OCI-LY7 (cell line): ENCODE results near the gene PPT1. TPM values are rescaled to one million over a fixed set of nuclear protein-coding genes. Genes with fewer than 3 reads are reported as not detected.

Experiments
- BruUV-seq: library from RNA; stranded (reverse); fragments of 400-500 nt; replicated peaks from 2 replicates; lab custom pipeline; 2021; lab: Mats Ljungman, UMichigan
- CTCF ChIA-PET: fragments of 300-600 bp; sonication (Branson Sonifier 250); formaldehyde crosslinking; loops from one replicate; lab custom pipeline; 2022; ENCODE audit warnings: antibody characterized with exemption; ENCODE audit not compliant: unreplicated experiment; lab: Charles Lee
- POLR2A ChIA-PET: fragments of 300-600 bp; sonication (Branson Sonifier 250); formaldehyde crosslinking; loops from one replicate; lab custom pipeline; 2022; ENCODE audit warnings: antibody characterized with exemption; lab: Charles Lee
- DNase-seq: peaks from one replicate; pipeline ENCODE4 v3.0.0-alpha.2; 2015; ENCODE audit warnings: low spot score
- H2AFZ ChIP-seq: fragments of 200-600 bp; sonication (generic), shearing (Covaris generic); 2 replicates; pipeline ENCODE4 v1.6.1; 2014; ENCODE audit warnings: mild to moderate bottlenecking, antibody characterized with exemption, low read length, moderate library complexity
- H3K27ac ChIP-seq: fragments of 200-600 bp; sonication (generic); 2 replicates; pipeline ENCODE4 v1.5.1; 2014; ENCODE audit warnings: mixed run types, low read depth, mild to moderate bottlenecking, moderate library complexity, low read length, inconsistent platforms; ENCODE audit not compliant: poor library complexity, severe bottlenecking
- H3K36me3 ChIP-seq: fragments of 200-600 bp; sonication (generic); 2 replicates; pipeline ENCODE4 v1.6.1; 2014; ENCODE audit warnings: mild to moderate bottlenecking, antibody characterized with exemption, low read length, moderate library complexity, mixed read lengths; ENCODE audit not compliant: insufficient read depth
- H3K4me1 ChIP-seq: fragments of 200-600 bp; sonication (generic); 2 replicates; pipeline ENCODE4 v1.5.1; 2014; ENCODE audit warnings: mild to moderate bottlenecking, low read length; ENCODE audit not compliant: insufficient read depth, poor library complexity, severe bottlenecking
- H3K4me2 ChIP-seq: fragments of 200-600 bp; sonication (generic); 2 replicates; pipeline ENCODE4 v1.6.1; 2014; ENCODE audit warnings: mild to moderate bottlenecking, low read length
- H3K4me3 ChIP-seq: fragments of 200-600 bp; sonication (generic); 2 replicates; pipeline ENCODE4 v1.5.1; 2014; ENCODE audit warnings: mild to moderate bottlenecking, low read depth, low read length; ENCODE audit not compliant: poor library complexity, severe bottlenecking
- H3K79me2 ChIP-seq: fragments of 200-600 bp; sonication (generic); 2 replicates; pipeline ENCODE4 v1.6.1; 2016; ENCODE audit warnings: low read depth, mild to moderate bottlenecking, low read length, moderate library complexity, mixed read lengths; ENCODE audit not compliant: insufficient read depth
- H3K9me2 ChIP-seq: fragments of 200-600 bp; sonication (generic); 2 replicates; pipeline ENCODE4 v1.6.1; 2016; ENCODE audit warnings: mild to moderate bottlenecking, low read length, mixed read lengths; ENCODE audit not compliant: insufficient read depth
- H3K9me3 ChIP-seq: fragments of 200-600 bp; sonication (generic); 2 replicates; pipeline ENCODE4 v1.6.1; 2014; ENCODE audit warnings: mild to moderate bottlenecking, mixed run types, low read length, mixed read lengths
- H4K20me1 ChIP-seq: fragments of 200-600 bp; sonication (generic); 2 replicates; pipeline ENCODE4 v1.6.1; 2014; ENCODE audit warnings: mild to moderate bottlenecking, antibody characterized with exemption, low read length, moderate library complexity, mixed read lengths; ENCODE audit not compliant: insufficient read depth
- CTCF ChIP-seq: fragments of 200-600 bp; sonication (generic); conservative IDR thresholded peaks from 2 replicates; pipeline ENCODE4 v1.5.1; 2014; ENCODE audit warnings: mild to moderate bottlenecking, antibody characterized with exemption, low read length, moderate library complexity, mixed read lengths
- EZH2phosphoT487 ChIP-seq: fragments of 200-600 bp; sonication (generic); IDR thresholded peaks from 2 replicates; pipeline ENCODE4 v1.6.1; 2018; ENCODE audit warnings: low read depth, borderline replicate concordance, mild to moderate bottlenecking, mixed run types, antibody characterized with exemption, low read length, moderate library complexity, mixed read lengths
- intact Hi-C: fragments of 100-400 bp; cut with micrococcal nuclease; formaldehyde crosslinking; loops from one replicate; pipeline ENCODE4 v1.10.0; 2022; ENCODE audit not compliant: unreplicated experiment
- total RNA-seq, 2 experiments: library from RNA; depleted of rRNA in 1 of 2; stranded (reverse); fragments of >200 nt in 1 of 2; shearing (Covaris generic) in 1 of 2; gene quantifications; 2 replicates each; pipeline ENCODE4 v1.2.3, GENCODE V29; 2014 to 2022

Gene PPT1
- total RNA-seq, 2 experiments from 2014 or later: 55.9 to 66.5 TPM

- H3K9me3 ChIP-seq: no peaks in the 10 kb centered on the region
- CTCF ChIA-PET: no interaction called here
- H2AFZ ChIP-seq: no peak overlapping the region
- H3K4me3 ChIP-seq: no peak overlapping the region
- H3K79me2 ChIP-seq: peaks cover 90% of the 10 kb centered on the region; the same call in 1 of the 2 replicates
- peaks cover 62% of the 10 kb centered on the region for H3K36me3 ChIP-seq
- H3K4me2 ChIP-seq: 0 out of 2 replicates have a peak overlapping the region, but pooled peaks have one; percentile 23
- no peaks in the 10 kb centered on the region for H3K9me2 ChIP-seq
- no TSS peak for BruUV-seq
- TF ChIP-seq CTCF (no peak), EZH2phosphoT487 (no peak)
- H3K4me1 ChIP-seq: peaks cover 14% of the 10 kb centered on the region
- intact Hi-C loops: no loop called here
- POLR2A ChIA-PET: interaction anchor here (1.0 to 2.1 kb wide), 3 partner anchors 9 to 11 kb away, joined by 4 to 9 read pairs (median 5); partner anchors contain the start of gene CAP1
- no peak overlapping the region for H3K27ac ChIP-seq
- H4K20me1 ChIP-seq: 0 out of 2 replicates have a peak, but pooled peaks cover 9% of the 10 kb centered on the region
- DNase-seq: peak; percentile 20
Measured at GRCh38 chr1:40050863-40051262, 46.2 kb downstream of the PPT1 start.

GRCh38 chr1:40049725-40050124, 47.3 kb downstream of the PPT1 start:
- no peak overlapping the region for H2AFZ ChIP-seq
- no peaks in the 10 kb centered on the region for H3K9me3 ChIP-seq
- H3K4me2 ChIP-seq: no peak overlapping the region
- DNase-seq: no peak
- TF ChIP-seq EZH2phosphoT487 (no peak), CTCF (no peak)
- POLR2A ChIA-PET: interaction anchor here (0.6 to 2.1 kb wide), 3 partner anchors 10 to 719 kb away, joined by 4 to 9 read pairs (median 5); partner anchors contain the start of gene CAP1
- H3K9me2 ChIP-seq: no peaks in the 10 kb centered on the region
- peaks cover 67% of the 10 kb centered on the region for H3K36me3 ChIP-seq
- 0 out of 2 replicates have a peak, but pooled peaks cover 9% of the 10 kb centered on the region for H4K20me1 ChIP-seq
- H3K27ac ChIP-seq: no peak overlapping the region
- CTCF ChIA-PET: interaction anchor here (0.6 kb wide), 1 partner anchor 206 kb away, joined by 3 read pairs; no protein-coding TSS in a partner anchor
- peaks cover 90% of the 10 kb centered on the region for H3K79me2 ChIP-seq
- H3K4me3 ChIP-seq: no peak overlapping the region
- H3K4me1 ChIP-seq: peaks cover 18% of the 10 kb centered on the region
- intact Hi-C loops: no loop called here
- no TSS peak for BruUV-seq

- Histone ChIP-seq H3K4me3 (no peak overlapping the region), H3K4me1 (peaks cover 35% of the 10 kb centered on the region), H4K20me1 (peaks cover 14% of the 10 kb centered on the region; the same call in 1 of the 2 replicates), H3K9me2 (no peaks in the 10 kb centered on the region), H3K4me2 (no peak overlapping the region), H3K27ac (no peak overlapping the region), H3K9me3 (no peaks in the 10 kb centered on the region), H3K36me3 (peaks cover 78% of the 10 kb centered on the region), H2AFZ (no peak overlapping the region), H3K79me2 (peaks cover 94% of the 10 kb centered on the region)
- ChIA-PET POLR2A (interaction anchor here (0.8 kb wide), 1 partner anchor 9 kb away, joined by 3 read pairs; no protein-coding TSS in a partner anchor), CTCF (no interaction called here)
- TF ChIP-seq CTCF: no peak
- TF ChIP-seq EZH2phosphoT487: no peak
- intact Hi-C loops: no loop called here
- DNase-seq: no peak
- no TSS peak for BruUV-seq
Measured at GRCh38 chr1:40047769-40048168, 49.3 kb downstream of the PPT1 start.
